DOHH2 (cell line): Measurements from ENCODE around the gene GALNT17.

Experiments
- H3F3A ChIP-seq: fragments of 200-600 bp; sonication (generic), shearing (Covaris generic); 2 replicates; pipeline ENCODE4 v1.6.0; 2016; ENCODE audit warnings: antibody characterized with exemption, mild to moderate bottlenecking; ENCODE audit not compliant: control insufficient read depth, insufficient read depth
- H3K27ac ChIP-seq: fragments of 200-600 bp; sonication (generic); 2 replicates; pipeline ENCODE4 v1.5.1; 2014; ENCODE audit warnings: low read depth, mild to moderate bottlenecking, low read length, moderate library complexity
- H3K27me3 ChIP-seq: fragments of 200-600 bp; sonication (generic); 2 replicates; pipeline ENCODE4 v1.6.1; 2014; ENCODE audit warnings: mild to moderate bottlenecking, low read length, mixed read lengths; ENCODE audit not compliant: control insufficient read depth
- H3K36me3 ChIP-seq: fragments of 200-600 bp; sonication (generic); 2 replicates; pipeline ENCODE4 v1.6.1; 2014; ENCODE audit warnings: mild to moderate bottlenecking, low read length, moderate library complexity, mixed read lengths; ENCODE audit not compliant: control insufficient read depth
- H3K4me1 ChIP-seq: fragments of 200-600 bp; sonication (generic); 2 replicates; pipeline ENCODE4 v1.6.1; 2014; ENCODE audit warnings: mild to moderate bottlenecking, low read length, mixed read lengths; ENCODE audit not compliant: control insufficient read depth
- H3K4me2 ChIP-seq: fragments of 200-600 bp; sonication (generic); 2 replicates; pipeline ENCODE4 v1.6.0; 2014; ENCODE audit warnings: mild to moderate bottlenecking, low read length, moderate library complexity
- H3K4me3 ChIP-seq: fragments of 200-600 bp; sonication (generic); 2 replicates; pipeline ENCODE4 v1.5.1; 2014; ENCODE audit warnings: mild to moderate bottlenecking, low read length, mixed read lengths
- H3K79me2 ChIP-seq: fragments of 200-600 bp; sonication (generic); 2 replicates; pipeline ENCODE4 v1.6.1; 2014; ENCODE audit warnings: mild to moderate bottlenecking, low read length, mixed read lengths; ENCODE audit not compliant: control insufficient read depth
- H3K9me2 ChIP-seq: fragments of 200-600 bp; sonication (generic); replicated peaks from 2 replicates; pipeline ENCODE4 v1.6.1; 2014; ENCODE audit warnings: mild to moderate bottlenecking, low read length, mixed read lengths; ENCODE audit not compliant: control insufficient read depth
- H3K9me3 ChIP-seq: fragments of 200-600 bp; sonication (generic); 2 replicates; pipeline ENCODE4 v1.6.1; 2014; ENCODE audit warnings: antibody characterized with exemption, low read length, mixed read lengths; ENCODE audit not compliant: control insufficient read depth, insufficient read depth
- H4K20me1 ChIP-seq: fragments of 200-600 bp; sonication (generic); 2 replicates; pipeline ENCODE4 v1.6.0; 2014; ENCODE audit warnings: low read depth, mild to moderate bottlenecking, antibody characterized with exemption, low read length, moderate library complexity; ENCODE audit not compliant: control insufficient read depth, insufficient read depth
- EZH2phosphoT487 ChIP-seq: fragments of 200-600 bp; sonication (generic); IDR thresholded peaks from 2 replicates; pipeline ENCODE4 v1.6.1; 2017; ENCODE audit warnings: borderline replicate concordance, mild to moderate bottlenecking, antibody characterized with exemption, low read length, moderate library complexity, mixed read lengths
- TF ChIP-seq, protein P1 (sequence below): fragments of 200-600 bp; sonication (generic); IDR thresholded peaks from one replicate; pipeline ENCODE4 v1.5.1; 2014; ENCODE audit warnings: antibody characterized with exemption, mild to moderate bottlenecking, low read depth, low read length; ENCODE audit not compliant: poor library complexity, severe bottlenecking

GALNT17 gene

DNA sequence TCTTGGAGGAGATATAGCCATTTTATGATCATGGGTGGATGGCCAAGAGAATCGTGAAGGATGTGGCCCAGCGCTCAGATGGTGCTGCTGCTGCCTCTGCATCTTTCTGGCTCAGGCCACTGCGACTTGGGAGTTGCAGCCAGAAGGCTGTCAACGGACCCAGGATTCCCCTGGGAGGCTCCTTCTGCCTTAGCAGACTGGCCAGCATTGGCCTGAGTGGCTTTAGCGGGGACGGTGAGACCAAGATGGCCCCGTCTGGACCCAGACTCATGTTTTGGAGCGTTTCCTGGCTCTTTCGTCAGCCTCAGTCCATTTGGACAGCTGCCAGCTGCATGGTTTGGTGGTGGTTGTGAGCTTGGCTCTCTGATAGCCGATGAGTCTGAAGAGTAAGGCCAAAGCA is 97.2 kb downstream of the GALNT17 start:
- H3K9me2 ChIP-seq = no peaks in the 10 kb centered on the region
- no peaks in the 10 kb centered on the region for H3K4me1 ChIP-seq
- H3K4me3 ChIP-seq = no peak overlapping the region
- no peak overlapping the region for H3K4me2 ChIP-seq
- no peaks in the 10 kb centered on the region for H3F3A ChIP-seq
- no peaks in the 10 kb centered on the region for H3K9me3 ChIP-seq
- no peaks in the 10 kb centered on the region for H3K27me3 ChIP-seq
- H3K36me3 ChIP-seq = no peaks in the 10 kb centered on the region
- H3K79me2 ChIP-seq = no peaks in the 10 kb centered on the region
- TF ChIP-seq EZH2phosphoT487 = no peak
- TF ChIP-seq, protein P1, sequence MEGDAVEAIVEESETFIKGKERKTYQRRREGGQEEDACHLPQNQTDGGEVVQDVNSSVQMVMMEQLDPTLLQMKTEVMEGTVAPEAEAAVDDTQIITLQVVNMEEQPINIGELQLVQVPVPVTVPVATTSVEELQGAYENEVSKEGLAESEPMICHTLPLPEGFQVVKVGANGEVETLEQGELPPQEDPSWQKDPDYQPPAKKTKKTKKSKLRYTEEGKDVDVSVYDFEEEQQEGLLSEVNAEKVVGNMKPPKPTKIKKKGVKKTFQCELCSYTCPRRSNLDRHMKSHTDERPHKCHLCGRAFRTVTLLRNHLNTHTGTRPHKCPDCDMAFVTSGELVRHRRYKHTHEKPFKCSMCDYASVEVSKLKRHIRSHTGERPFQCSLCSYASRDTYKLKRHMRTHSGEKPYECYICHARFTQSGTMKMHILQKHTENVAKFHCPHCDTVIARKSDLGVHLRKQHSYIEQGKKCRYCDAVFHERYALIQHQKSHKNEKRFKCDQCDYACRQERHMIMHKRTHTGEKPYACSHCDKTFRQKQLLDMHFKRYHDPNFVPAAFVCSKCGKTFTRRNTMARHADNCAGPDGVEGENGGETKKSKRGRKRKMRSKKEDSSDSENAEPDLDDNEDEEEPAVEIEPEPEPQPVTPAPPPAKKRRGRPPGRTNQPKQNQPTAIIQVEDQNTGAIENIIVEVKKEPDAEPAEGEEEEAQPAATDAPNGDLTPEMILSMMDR = no peak
- H4K20me1 ChIP-seq = no peaks in the 10 kb centered on the region
- H3K27ac ChIP-seq = no peak overlapping the region

DNA sequence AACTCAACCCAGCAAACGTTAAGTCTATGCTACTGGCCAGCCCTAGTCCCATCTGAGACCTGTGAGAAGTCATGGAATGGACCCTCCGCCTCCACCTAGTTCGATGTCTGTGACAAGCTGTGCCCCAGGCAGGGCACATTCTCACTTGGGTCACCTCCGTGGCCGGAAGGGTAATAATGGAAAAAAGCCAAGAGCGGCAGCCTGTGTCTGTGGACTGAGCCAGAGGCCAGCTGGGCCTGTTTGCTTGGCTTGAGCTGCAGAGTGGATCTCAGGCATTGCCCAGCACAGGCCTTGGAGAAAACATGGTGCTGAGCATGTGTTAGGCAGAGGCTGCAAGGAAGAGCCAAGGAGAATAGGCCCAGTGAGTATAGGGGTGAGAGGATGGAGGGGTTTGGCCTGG is 97.8 kb downstream of the GALNT17 start:
- Histone ChIP-seq H3F3A (no peaks in the 10 kb centered on the region), H3K36me3 (no peaks in the 10 kb centered on the region), H3K79me2 (no peaks in the 10 kb centered on the region), H4K20me1 (no peaks in the 10 kb centered on the region), H3K4me3 (no peak overlapping the region), H3K4me1 (no peaks in the 10 kb centered on the region), H3K9me2 (no peaks in the 10 kb centered on the region), H3K27me3 (no peaks in the 10 kb centered on the region), H3K27ac (no peak overlapping the region), H3K4me2 (no peak overlapping the region), H3K9me3 (no peaks in the 10 kb centered on the region)
- TF ChIP-seq, protein P1 = no peak
- no peak for TF ChIP-seq EZH2phosphoT487

DNA sequence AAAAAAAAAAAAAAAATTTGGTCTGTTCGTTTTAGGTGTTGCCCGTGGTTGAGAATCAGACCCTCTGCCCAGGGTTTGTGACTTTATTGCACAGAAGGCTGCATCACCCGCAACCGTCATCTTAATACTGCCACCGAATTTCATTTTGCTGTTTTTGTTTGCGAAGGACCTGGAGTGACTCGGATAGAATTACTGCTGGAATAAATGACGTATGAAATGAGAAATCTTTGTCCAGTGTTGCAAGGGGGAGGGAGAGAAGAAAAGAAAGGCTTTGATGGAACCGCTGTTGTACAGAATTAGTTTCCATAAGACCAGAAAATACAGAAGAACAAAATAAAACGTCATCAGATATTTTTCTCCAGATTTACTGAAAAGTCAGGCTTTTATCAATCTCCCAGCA is 103.3 kb downstream of the GALNT17 start:
- H3K36me3 ChIP-seq = no peaks in the 10 kb centered on the region

More for the DNA sequence above, 103.3 kb downstream of the GALNT17 start:
- Histone ChIP-seq H3K27me3 (no peaks in the 10 kb centered on the region), H3K9me2 (no peaks in the 10 kb centered on the region), H3F3A (no peaks in the 10 kb centered on the region), H3K4me3 (no peak overlapping the region), H3K9me3 (no peaks in the 10 kb centered on the region), H3K4me2 (no peak overlapping the region), H3K27ac (no peak overlapping the region), H3K79me2 (no peaks in the 10 kb centered on the region), H4K20me1 (no peaks in the 10 kb centered on the region), H3K4me1 (no peaks in the 10 kb centered on the region)
- no peak for TF ChIP-seq EZH2phosphoT487
- TF ChIP-seq, protein P1 = no peak
